ENCODE data around the gene RHBDD3. TPM values are rescaled to one million over a fixed set of nuclear protein-coding genes. Genes with fewer than 3 reads are reported as not detected.

RHBDD3 gene
- total RNA-seq, 4 donors from 2014 or later = 19.8 to 38.0 (median 28.6) TPM

GRCh38 chr22:29291215-29291614 is 23.4 kb upstream of the RHBDD3 start:
- no peak for DNase-seq
- no peak overlapping the region for H3K27ac ChIP-seq
- intact Hi-C loops (cut with DNase I; ENCODE audit: low total_unique reads) (no loop called here), in situ Hi-C loops (cut with MboI; ENCODE audit: low sequenced_read_pairs in 4 of 4) (loop anchor here in 1 of 4 donors (25.0 kb wide), 1 partner anchor 246 kb away; no protein-coding TSS in a partner anchor)
- H3K4me1 ChIP-seq = peaks cover 16 to 17% of the 10 kb centered on the region in 2 donors
- peaks cover 6 to 93% of the 10 kb centered on the region in 2 donors for H3K36me3 ChIP-seq
- no peaks in the 10 kb centered on the region for H3K27me3 ChIP-seq
- no peak overlapping the region for H3K4me3 ChIP-seq
- ATAC-seq = no peak
- TF ChIP-seq CTCF (IDR thresholded peaks at IDR 0.05 in 4 of 5, conservative IDR thresholded peaks at IDR 0.05 in 1 of 5) = no peak
- no peak for TF ChIP-seq POLR2A (IDR thresholded peaks at IDR 0.05)
- no peaks in the 10 kb centered on the region for H3K9me3 ChIP-seq

- DNase-seq (no peak), ATAC-seq (no peak)
- intact Hi-C loops (cut with DNase I; ENCODE audit: low total_unique reads) = no loop called here
- Histone ChIP-seq H3K4me3 (no peak overlapping the region), H3K27me3 (no peaks in the 10 kb centered on the region), H3K36me3 (peaks cover 6 to 93% of the 10 kb centered on the region in 2 donors), H3K9me3 (no peaks in the 10 kb centered on the region), H3K27ac (no peak overlapping the region), H3K4me1 (peaks cover 16 to 17% of the 10 kb centered on the region in 2 donors)
- TF ChIP-seq CTCF (IDR thresholded peaks at IDR 0.05 in 4 of 5, conservative IDR thresholded peaks at IDR 0.05 in 1 of 5) (no peak), POLR2A (IDR thresholded peaks at IDR 0.05) (no peak)
- in situ Hi-C loops (cut with MboI; ENCODE audit: low sequenced_read_pairs in 4 of 4) = loop anchor here in 1 of 4 donors (25.0 kb wide), 1 partner anchor 247 kb away; no protein-coding TSS in a partner anchor
Observed at GRCh38 chr22:29290061-29290460, 22.3 kb upstream of the RHBDD3 start.

- Histone ChIP-seq H3K4me3 (no peak overlapping the region), H3K27ac (no peak overlapping the region), H3K27me3 (no peaks in the 10 kb centered on the region), H3K4me1 (peaks cover 16 to 17% of the 10 kb centered on the region in 2 donors), H3K36me3 (peaks cover 6 to 93% of the 10 kb centered on the region in 2 donors), H3K9me3 (no peaks in the 10 kb centered on the region)
- ATAC-seq = no peak
- TF ChIP-seq CTCF (IDR thresholded peaks at IDR 0.05 in 4 of 5, conservative IDR thresholded peaks at IDR 0.05 in 1 of 5) (no peak), POLR2A (IDR thresholded peaks at IDR 0.05) (no peak)
- no peak for DNase-seq
- in situ Hi-C loops (cut with MboI; ENCODE audit: low sequenced_read_pairs in 4 of 4) = loop anchor here in 1 of 4 donors (25.0 kb wide), 1 partner anchor 248 kb away; no protein-coding TSS in a partner anchor
- intact Hi-C loops (cut with DNase I; ENCODE audit: low total_unique reads) = no loop called here
Observed at GRCh38 chr22:29288837-29289236, 21.1 kb upstream of the RHBDD3 start.

- no peak for TF ChIP-seq POLR2A (IDR thresholded peaks at IDR 0.05)
- no peak for TF ChIP-seq CTCF (IDR thresholded peaks at IDR 0.05 in 4 of 5, conservative IDR thresholded peaks at IDR 0.05 in 1 of 5)
- intact Hi-C loops (cut with DNase I; ENCODE audit: low total_unique reads) (no loop called here), in situ Hi-C loops (cut with MboI; ENCODE audit: low sequenced_read_pairs in 4 of 4) (loop anchor here in 1 of 4 donors (25.0 kb wide), 1 partner anchor 253 kb away; no protein-coding TSS in a partner anchor)
- no peaks in the 10 kb centered on the region for H3K27me3 ChIP-seq
- H3K36me3 ChIP-seq = peaks cover 13 to 99% of the 10 kb centered on the region in 2 donors
- ATAC-seq = no peak
- no peaks in the 10 kb centered on the region for H3K9me3 ChIP-seq
- H3K27ac ChIP-seq = no peak overlapping the region
- no peak for DNase-seq
- no peak overlapping the region for H3K4me3 ChIP-seq
- no peaks in the 10 kb centered on the region for H3K4me1 ChIP-seq
Observed at GRCh38 chr22:29284196-29284595, 16.4 kb upstream of the RHBDD3 start.

- Histone ChIP-seq H3K4me1 (peaks cover 32 to 45% of the 10 kb centered on the region in 2 donors), H3K27me3 (no peaks in the 10 kb centered on the region), H3K9me3 (no peaks in the 10 kb centered on the region), H3K27ac (peak overlapping the region in 1 of 4 donors; percentile 19), H3K4me3 (no peak overlapping the region), H3K36me3 (peaks cover 5 to 96% of the 10 kb centered on the region in 2 donors)
- no peak for ATAC-seq
- TF ChIP-seq CTCF (IDR thresholded peaks at IDR 0.05 in 4 of 5, conservative IDR thresholded peaks at IDR 0.05 in 1 of 5) (no peak), POLR2A (IDR thresholded peaks at IDR 0.05) (no peak)
- DNase-seq = no peak
- intact Hi-C loops (cut with DNase I; ENCODE audit: low total_unique reads) (no loop called here), in situ Hi-C loops (cut with MboI; ENCODE audit: low sequenced_read_pairs in 4 of 4) (loop anchor here in 1 of 4 donors (25.0 kb wide), 1 partner anchor 259 kb away; no protein-coding TSS in a partner anchor)
Observed at GRCh38 chr22:29277927-29278326, 10.1 kb upstream of the RHBDD3 start.
